ENCODE results near the gene RPL10A.

GRCh38 chr6:35443341-35444030 lies 24.7 kb upstream of the RPL10A start:
- TF ChIP-seq CTCF (optimal IDR thresholded peaks at IDR 0.05 in 1 of 3, IDR thresholded peaks at IDR 0.05 in 1 of 3, conservative IDR thresholded peaks at IDR 0.05 in 1 of 3; ENCODE audit: extremely low read depth in 1 of 3, insufficient read depth in 2 of 3, low read length in 3 of 3) (no peak), EZH2 (IDR thresholded peaks at IDR 0.05; ENCODE audit: low read length) (no peak)
